Measurements from ENCODE around the gene EML6. TPM values are rescaled to one million over a fixed set of nuclear protein-coding genes. Genes with fewer than 3 reads are reported as not detected.

Gene EML6
- total RNA-seq, 1 experiment from 2014 or later = 1.5 TPM

DNA sequence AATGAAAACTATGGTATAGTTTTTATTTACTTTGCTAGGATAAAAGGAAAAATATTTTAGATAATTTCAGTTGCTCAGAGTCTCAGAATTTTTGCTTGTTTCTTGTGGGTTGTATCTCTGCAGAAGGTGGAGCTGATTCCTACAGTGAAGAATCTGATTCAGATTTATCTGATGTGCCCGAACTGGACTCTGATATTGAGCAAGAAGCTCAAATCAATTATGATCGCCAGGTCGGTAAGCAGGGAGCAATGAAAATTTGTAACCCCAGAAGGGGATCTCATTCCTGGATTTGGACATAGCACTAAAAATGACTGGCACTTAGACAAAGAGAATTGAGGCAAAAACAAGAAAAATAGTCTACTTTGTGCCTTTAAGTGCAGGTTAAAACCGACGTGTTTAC is 140.2 kb downstream of the EML6 start:
- Mint-ChIP-seq H3K4me3 (no peak overlapping the region), H3K27me3 (ENCODE audit: low read depth) (peaks cover 2% of the 10 kb centered on the region; the same call in 1 of the 2 replicates), H3K9me3 (no peaks in the 10 kb centered on the region), H3K36me3 (ENCODE audit: insufficient read depth in 1 of 3, low read depth in 3 of 3) (no peaks in the 10 kb centered on the region), H3K27ac (no peak overlapping the region), H3K4me1 (peaks cover 1 to 5% of the 10 kb centered on the region in 2 experiments; a peak in 2 of 4 replicates)
- Histone ChIP-seq H3K79me1 (ENCODE audit: insufficient read depth, low read depth, low read length, poor library complexity, severe bottlenecking) (no peaks in the 10 kb centered on the region), H3K23me2 (ENCODE audit: insufficient read length, low read depth, low read length, poor library complexity, severe bottlenecking) (no peaks in the 10 kb centered on the region), H2BK120ac (ENCODE audit: low read depth, low read length, poor library complexity, severe bottlenecking) (no peak overlapping the region), H3K9ac (ENCODE audit: extremely low read depth, insufficient read length, low read length) (no peak overlapping the region), H2BK5ac (ENCODE audit: insufficient read length, low read length) (no peak overlapping the region), H3K56ac (ENCODE audit: insufficient read length, low read depth, low read length) (no peak overlapping the region), H4K20me1 (ENCODE audit: control insufficient read depth, insufficient read depth, insufficient read length) (no peaks in the 10 kb centered on the region), H2BK12ac (ENCODE audit: insufficient read length, low read depth, low read length) (no peak overlapping the region), H3K27ac (ENCODE audit: insufficient read length, low read depth, low read length) (no peak overlapping the region), H2AFZ (ENCODE audit: low read length) (no peak overlapping the region), H3K14ac (ENCODE audit: insufficient read depth, low read length) (no peak overlapping the region), H4K8ac (replicated peaks; ENCODE audit: insufficient read length, low read depth, low read length) (no peak overlapping the region), H4K91ac (ENCODE audit: insufficient read length, low read depth, low read length) (no peak overlapping the region), H3K4me1 (ENCODE audit: insufficient read depth, low read length) (no peaks in the 10 kb centered on the region; the same call in 1 of the 2 replicates), H3K9me3 (ENCODE audit: control insufficient read depth, low read depth, low read length) (no peaks in the 10 kb centered on the region), H3K18ac (ENCODE audit: insufficient read length, low read depth, low read length) (no peak overlapping the region), H3K79me2 (ENCODE audit: insufficient read depth, low read length) (no peaks in the 10 kb centered on the region), H4K5ac (ENCODE audit: insufficient read length, low read depth, low read length) (no peak overlapping the region), H2AK5ac (ENCODE audit: insufficient read length, low read length) (no peak overlapping the region), H3K27me3 (ENCODE audit: insufficient read depth, low read length) (no peaks in the 10 kb centered on the region), H3T11ph (ENCODE audit: low read length) (no peak overlapping the region), H2BK20ac (ENCODE audit: low read depth, low read length, poor library complexity, severe bottlenecking) (no peak overlapping the region), H3K23ac (ENCODE audit: insufficient read length, low read depth, low read length) (no peak overlapping the region), H2BK15ac (ENCODE audit: low read depth, low read length) (no peak overlapping the region), H3K4ac (ENCODE audit: low read depth, low read length) (no peak overlapping the region), H3K4me2 (ENCODE audit: insufficient read depth, insufficient read length, low read length) (no peak overlapping the region)
- no peak for DNase-seq
- TF ChIP-seq, protein P1, sequence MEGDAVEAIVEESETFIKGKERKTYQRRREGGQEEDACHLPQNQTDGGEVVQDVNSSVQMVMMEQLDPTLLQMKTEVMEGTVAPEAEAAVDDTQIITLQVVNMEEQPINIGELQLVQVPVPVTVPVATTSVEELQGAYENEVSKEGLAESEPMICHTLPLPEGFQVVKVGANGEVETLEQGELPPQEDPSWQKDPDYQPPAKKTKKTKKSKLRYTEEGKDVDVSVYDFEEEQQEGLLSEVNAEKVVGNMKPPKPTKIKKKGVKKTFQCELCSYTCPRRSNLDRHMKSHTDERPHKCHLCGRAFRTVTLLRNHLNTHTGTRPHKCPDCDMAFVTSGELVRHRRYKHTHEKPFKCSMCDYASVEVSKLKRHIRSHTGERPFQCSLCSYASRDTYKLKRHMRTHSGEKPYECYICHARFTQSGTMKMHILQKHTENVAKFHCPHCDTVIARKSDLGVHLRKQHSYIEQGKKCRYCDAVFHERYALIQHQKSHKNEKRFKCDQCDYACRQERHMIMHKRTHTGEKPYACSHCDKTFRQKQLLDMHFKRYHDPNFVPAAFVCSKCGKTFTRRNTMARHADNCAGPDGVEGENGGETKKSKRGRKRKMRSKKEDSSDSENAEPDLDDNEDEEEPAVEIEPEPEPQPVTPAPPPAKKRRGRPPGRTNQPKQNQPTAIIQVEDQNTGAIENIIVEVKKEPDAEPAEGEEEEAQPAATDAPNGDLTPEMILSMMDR (conservative IDR thresholded peaks at IDR 0.05) = no peak
- WGBS (ENCODE audit: extremely low coverage, insufficient read length, low lambda C conversion rate) = no CpG with 5 or more reads among the region's 5 CpGs
